Neural cell (in vitro differentiated cells): ENCODE results near the gene TBPL2. TPM values are rescaled to one million over a fixed set of nuclear protein-coding genes. Genes with fewer than 3 reads are reported as not detected.

Source experiments
- H2AFZ ChIP-seq: fragments of 200-600, 300-800 bp; sonication (generic), shearing (Covaris generic); 2 replicates; pipeline ENCODE4 v1.6.0; 2014; ENCODE audit warnings: low read depth, mild to moderate bottlenecking, antibody characterized with exemption, low read length, moderate library complexity
- H3F3A ChIP-seq: fragments of 200-600 bp; shearing (Covaris generic); 2 replicates; pipeline ENCODE4 v1.6.1; 2016; ENCODE audit warnings: mild to moderate bottlenecking, moderate library complexity, mixed read lengths, antibody characterized with exemption, low read length; ENCODE audit not compliant: insufficient read depth, poor library complexity, severe bottlenecking
- H3K27ac ChIP-seq: fragments of 200-600, 300-800 bp; sonication (generic), shearing (Covaris generic); 2 replicates; pipeline ENCODE4 v1.5.1; 2014; ENCODE audit warnings: mild to moderate bottlenecking, low read length, moderate library complexity
- H3K27me3 ChIP-seq: fragments of 300-800, 200-600 bp; sonication (generic), shearing (Covaris generic); 2 replicates; pipeline ENCODE4 v1.6.0; 2014; ENCODE audit warnings: mild to moderate bottlenecking, low read depth, low read length, moderate library complexity; ENCODE audit not compliant: insufficient read depth
- H3K36me3 ChIP-seq: fragments of 300-800, 200-600 bp; sonication (generic), shearing (Covaris generic); 2 replicates; pipeline ENCODE4 v1.5.1; 2014; ENCODE audit warnings: mild to moderate bottlenecking, antibody characterized with exemption, low read length, moderate library complexity; ENCODE audit not compliant: insufficient read depth
- H3K4me2 ChIP-seq: fragments of 300-800, 200-600 bp; sonication (generic), shearing (Covaris generic); 2 replicates; pipeline ENCODE4 v1.6.0; 2014; ENCODE audit warnings: mild to moderate bottlenecking, low read length
- H3K4me3 ChIP-seq: fragments of 300-800, 200-600 bp; sonication (generic), shearing (Covaris generic); 2 replicates; pipeline ENCODE4 v1.5.1; 2014; ENCODE audit warnings: mild to moderate bottlenecking, low read length, moderate library complexity
- H3K79me2 ChIP-seq: fragments of 200-600 bp; shearing (Covaris generic); replicated peaks from 2 replicates; pipeline ENCODE4 v1.6.0; 2014; ENCODE audit warnings: mild to moderate bottlenecking, low read length, moderate library complexity; ENCODE audit not compliant: insufficient read depth
- H3K9ac ChIP-seq: fragments of 300-800, 200-600 bp; sonication (generic), shearing (Covaris generic); 2 replicates; pipeline ENCODE4 v1.6.1; 2016; ENCODE audit warnings: mild to moderate bottlenecking, low read length, mixed read lengths
- H3K9me2 ChIP-seq: fragments of 200-600 bp; shearing (Covaris generic); 2 replicates; pipeline ENCODE4 v1.6.1; 2016; ENCODE audit warnings: mild to moderate bottlenecking, low read length, mixed read lengths; ENCODE audit not compliant: insufficient read depth
- H3K9me3 ChIP-seq: fragments of 200-600, 300-800 bp; sonication (generic), shearing (Covaris generic); 2 replicates; pipeline ENCODE4 v1.6.1; 2016; ENCODE audit warnings: mild to moderate bottlenecking, mixed run types, low read length, moderate library complexity, mixed read lengths
- H4K20me1 ChIP-seq: fragments of 200-600 bp; shearing (Covaris generic); 2 replicates; pipeline ENCODE4 v1.6.1; 2016; ENCODE audit warnings: mild to moderate bottlenecking, mixed run types; ENCODE audit not compliant: insufficient read depth
- EP300 ChIP-seq: fragments of 450-650 bp; conservative IDR thresholded peaks from 2 replicates; pipeline ENCODE4 v1.6.1; 2014; ENCODE audit warnings: antibody characterized with exemption, mild to moderate bottlenecking, moderate library complexity; ENCODE audit not compliant: poor library complexity, severe bottlenecking
- EZH2 ChIP-seq: fragments of 200-600, 300-800 bp; shearing (Covaris generic), sonication (generic); IDR thresholded peaks from 2 replicates; pipeline ENCODE4 v1.6.1; 2014; ENCODE audit warnings: antibody characterized with exemption, low read length, borderline replicate concordance, mild to moderate bottlenecking; ENCODE audit not compliant: insufficient read depth, poor library complexity, severe bottlenecking
- MXI1 ChIP-seq: fragments of 450-650 bp; conservative IDR thresholded peaks from 2 replicates; pipeline ENCODE4 v1.6.1; 2014; ENCODE audit warnings: antibody characterized with exemption, mild to moderate bottlenecking; ENCODE audit not compliant: poor library complexity, severe bottlenecking
- RAD21 ChIP-seq: fragments of 450-650 bp; conservative IDR thresholded peaks from 2 replicates; pipeline ENCODE4 v1.6.1; 2014; ENCODE audit warnings: antibody characterized with exemption, mild to moderate bottlenecking, moderate library complexity
- SMC3 ChIP-seq: fragments of 450-650 bp; conservative IDR thresholded peaks from 2 replicates; pipeline ENCODE4 v1.6.1; 2014; ENCODE audit warnings: antibody characterized with exemption, mild to moderate bottlenecking, moderate library complexity; ENCODE audit not compliant: poor library complexity
- TAF1 ChIP-seq: IDR thresholded peaks from 2 replicates; pipeline ENCODE4 v1.6.1; 2012; ENCODE audit warnings: low read depth
- polyA plus RNA-seq: library from polyadenylated mRNA; depleted of rRNA; stranded (reverse); fragments of >200 nt; gene quantifications from 2 replicates; pipeline ENCODE4 v1.2.3, GENCODE V29; 2014
- TF ChIP-seq, protein P1 (sequence below): IDR thresholded peaks from 2 replicates; pipeline ENCODE4 v1.6.1; 2012; ENCODE audit warnings: borderline replicate concordance
- TF ChIP-seq, protein P2 (sequence below): fragments of 450-650 bp; IDR thresholded peaks from 2 replicates; pipeline ENCODE4 v1.5.1; 2014; ENCODE audit warnings: antibody characterized with exemption, mild to moderate bottlenecking, moderate library complexity; ENCODE audit not compliant: poor library complexity, severe bottlenecking

The TBPL2 gene
- polyA plus RNA-seq, 1 donor from 2014 or later: not detected

DNA sequence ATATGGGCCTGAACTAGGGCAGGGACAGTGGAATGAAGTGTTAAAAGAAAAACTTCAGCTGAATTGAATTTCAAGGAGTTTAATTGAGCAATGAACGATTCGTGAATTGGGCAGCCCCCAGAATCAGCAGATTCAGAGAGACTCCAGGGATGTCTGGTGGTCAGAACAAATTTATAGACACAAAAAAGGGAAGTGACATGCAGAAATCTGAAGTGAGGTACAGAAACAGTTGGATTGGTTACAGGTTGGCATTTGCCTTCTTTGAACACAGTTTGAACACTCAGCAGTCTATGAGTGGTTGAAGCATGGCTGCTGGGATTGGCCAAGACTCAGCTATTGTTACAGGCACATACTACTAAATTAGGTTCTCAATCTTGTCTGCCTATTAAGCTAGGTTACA is 9.7 kb upstream of the TBPL2 start:
- H3K36me3 ChIP-seq: no peaks in the 10 kb centered on the region

DNA sequence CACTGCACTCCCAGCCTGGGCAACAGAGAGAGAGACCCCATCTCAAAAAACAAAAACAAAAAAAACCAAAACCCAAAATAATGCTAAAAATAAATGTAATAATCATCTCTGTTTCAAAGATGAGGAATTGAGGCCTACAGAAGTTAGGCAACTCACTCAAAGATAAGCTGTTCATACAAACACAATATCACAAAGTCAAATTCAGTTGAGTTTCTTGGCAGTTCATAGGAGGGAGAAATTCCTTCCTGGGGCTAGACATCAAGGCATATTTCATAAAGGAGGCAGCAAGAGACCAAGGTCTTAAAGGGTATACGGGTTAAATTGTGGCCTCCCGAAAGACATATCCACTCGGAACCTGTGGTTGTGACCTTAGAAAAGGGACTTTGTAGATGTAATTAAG is 8.7 kb upstream of the TBPL2 start:
- Histone ChIP-seq H3K4me3 (no peak overlapping the region), H3K9me3 (no peaks in the 10 kb centered on the region), H3K27ac (no peak overlapping the region), H3K4me2 (no peak overlapping the region), H4K20me1 (no peaks in the 10 kb centered on the region), H3K9ac (no peak overlapping the region), H3F3A (no peaks in the 10 kb centered on the region), H3K9me2 (no peaks in the 10 kb centered on the region), H2AFZ (no peak overlapping the region), H3K79me2 (no peaks in the 10 kb centered on the region), H3K36me3 (no peaks in the 10 kb centered on the region), H3K27me3 (no peaks in the 10 kb centered on the region)
- TF ChIP-seq EZH2 (no peak), RAD21 (no peak), TAF1 (no peak), SMC3 (no peak), EP300 (no peak)
- TF ChIP-seq, protein P1, sequence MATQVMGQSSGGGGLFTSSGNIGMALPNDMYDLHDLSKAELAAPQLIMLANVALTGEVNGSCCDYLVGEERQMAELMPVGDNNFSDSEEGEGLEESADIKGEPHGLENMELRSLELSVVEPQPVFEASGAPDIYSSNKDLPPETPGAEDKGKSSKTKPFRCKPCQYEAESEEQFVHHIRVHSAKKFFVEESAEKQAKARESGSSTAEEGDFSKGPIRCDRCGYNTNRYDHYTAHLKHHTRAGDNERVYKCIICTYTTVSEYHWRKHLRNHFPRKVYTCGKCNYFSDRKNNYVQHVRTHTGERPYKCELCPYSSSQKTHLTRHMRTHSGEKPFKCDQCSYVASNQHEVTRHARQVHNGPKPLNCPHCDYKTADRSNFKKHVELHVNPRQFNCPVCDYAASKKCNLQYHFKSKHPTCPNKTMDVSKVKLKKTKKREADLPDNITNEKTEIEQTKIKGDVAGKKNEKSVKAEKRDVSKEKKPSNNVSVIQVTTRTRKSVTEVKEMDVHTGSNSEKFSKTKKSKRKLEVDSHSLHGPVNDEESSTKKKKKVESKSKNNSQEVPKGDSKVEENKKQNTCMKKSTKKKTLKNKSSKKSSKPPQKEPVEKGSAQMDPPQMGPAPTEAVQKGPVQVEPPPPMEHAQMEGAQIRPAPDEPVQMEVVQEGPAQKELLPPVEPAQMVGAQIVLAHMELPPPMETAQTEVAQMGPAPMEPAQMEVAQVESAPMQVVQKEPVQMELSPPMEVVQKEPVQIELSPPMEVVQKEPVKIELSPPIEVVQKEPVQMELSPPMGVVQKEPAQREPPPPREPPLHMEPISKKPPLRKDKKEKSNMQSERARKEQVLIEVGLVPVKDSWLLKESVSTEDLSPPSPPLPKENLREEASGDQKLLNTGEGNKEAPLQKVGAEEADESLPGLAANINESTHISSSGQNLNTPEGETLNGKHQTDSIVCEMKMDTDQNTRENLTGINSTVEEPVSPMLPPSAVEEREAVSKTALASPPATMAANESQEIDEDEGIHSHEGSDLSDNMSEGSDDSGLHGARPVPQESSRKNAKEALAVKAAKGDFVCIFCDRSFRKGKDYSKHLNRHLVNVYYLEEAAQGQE: no peak
- TF ChIP-seq, protein P2, sequence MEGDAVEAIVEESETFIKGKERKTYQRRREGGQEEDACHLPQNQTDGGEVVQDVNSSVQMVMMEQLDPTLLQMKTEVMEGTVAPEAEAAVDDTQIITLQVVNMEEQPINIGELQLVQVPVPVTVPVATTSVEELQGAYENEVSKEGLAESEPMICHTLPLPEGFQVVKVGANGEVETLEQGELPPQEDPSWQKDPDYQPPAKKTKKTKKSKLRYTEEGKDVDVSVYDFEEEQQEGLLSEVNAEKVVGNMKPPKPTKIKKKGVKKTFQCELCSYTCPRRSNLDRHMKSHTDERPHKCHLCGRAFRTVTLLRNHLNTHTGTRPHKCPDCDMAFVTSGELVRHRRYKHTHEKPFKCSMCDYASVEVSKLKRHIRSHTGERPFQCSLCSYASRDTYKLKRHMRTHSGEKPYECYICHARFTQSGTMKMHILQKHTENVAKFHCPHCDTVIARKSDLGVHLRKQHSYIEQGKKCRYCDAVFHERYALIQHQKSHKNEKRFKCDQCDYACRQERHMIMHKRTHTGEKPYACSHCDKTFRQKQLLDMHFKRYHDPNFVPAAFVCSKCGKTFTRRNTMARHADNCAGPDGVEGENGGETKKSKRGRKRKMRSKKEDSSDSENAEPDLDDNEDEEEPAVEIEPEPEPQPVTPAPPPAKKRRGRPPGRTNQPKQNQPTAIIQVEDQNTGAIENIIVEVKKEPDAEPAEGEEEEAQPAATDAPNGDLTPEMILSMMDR: no peak

More for the DNA sequence above, 9.7 kb upstream of the TBPL2 start:
- Histone ChIP-seq H3K27ac (no peak overlapping the region), H4K20me1 (no peaks in the 10 kb centered on the region), H3K27me3 (no peaks in the 10 kb centered on the region), H3K4me2 (no peak overlapping the region), H3K4me3 (no peak overlapping the region), H3K9me3 (no peaks in the 10 kb centered on the region), H3K9ac (no peak overlapping the region), H3F3A (no peaks in the 10 kb centered on the region), H3K9me2 (no peaks in the 10 kb centered on the region), H2AFZ (no peak overlapping the region), H3K79me2 (no peaks in the 10 kb centered on the region)
- TF ChIP-seq MXI1: no peak
- no peak for TF ChIP-seq TAF1
- TF ChIP-seq, protein P1: no peak
- TF ChIP-seq, protein P2: no peak
